Subcutaneous adipose tissue (tissue), 4 donors: ENCODE data around the gene SEH1L. TPM values are rescaled to one million over a fixed set of nuclear protein-coding genes. Genes with fewer than 3 reads are reported as not detected.

Experiments
- total RNA-seq, 4 donors: library from RNA; depleted of rRNA; stranded (reverse); fragments of >200 nt; gene quantifications; one replicate each; pipeline ENCODE4 v1.1.0, GENCODE V29; 2016
- TF ChIP-seq, protein P1 (sequence below): fragments of 450-650 bp; IDR thresholded peaks from one replicate; pipeline ENCODE4 v1.5.1; 2016; ENCODE audit warnings: low read depth, mild to moderate bottlenecking, control low read depth, antibody characterized with exemption, moderate library complexity

The SEH1L gene
- total RNA-seq, 4 donors from 2014 or later: 20.3 to 42.7 (median 27.8) TPM

DNA sequence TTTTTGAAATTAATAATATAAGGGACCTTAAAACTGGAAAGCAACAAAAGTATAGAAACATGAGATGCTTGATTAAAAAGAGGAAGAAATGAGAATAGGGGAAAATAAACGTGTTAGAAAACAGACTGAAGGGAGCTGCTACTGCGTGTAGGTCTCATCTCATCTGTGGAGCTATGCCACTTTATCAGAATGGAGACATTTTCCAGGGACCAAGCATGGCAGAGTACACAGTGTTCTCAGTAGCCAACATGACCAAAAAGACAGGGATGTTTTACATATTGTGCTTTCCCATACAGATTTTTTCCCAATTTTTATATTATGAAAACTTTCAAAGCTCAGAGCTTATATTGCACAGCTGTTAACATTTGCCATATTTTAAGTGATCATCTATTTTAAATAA, 66.4 kb downstream of the SEH1L start:
- TF ChIP-seq, protein P1, sequence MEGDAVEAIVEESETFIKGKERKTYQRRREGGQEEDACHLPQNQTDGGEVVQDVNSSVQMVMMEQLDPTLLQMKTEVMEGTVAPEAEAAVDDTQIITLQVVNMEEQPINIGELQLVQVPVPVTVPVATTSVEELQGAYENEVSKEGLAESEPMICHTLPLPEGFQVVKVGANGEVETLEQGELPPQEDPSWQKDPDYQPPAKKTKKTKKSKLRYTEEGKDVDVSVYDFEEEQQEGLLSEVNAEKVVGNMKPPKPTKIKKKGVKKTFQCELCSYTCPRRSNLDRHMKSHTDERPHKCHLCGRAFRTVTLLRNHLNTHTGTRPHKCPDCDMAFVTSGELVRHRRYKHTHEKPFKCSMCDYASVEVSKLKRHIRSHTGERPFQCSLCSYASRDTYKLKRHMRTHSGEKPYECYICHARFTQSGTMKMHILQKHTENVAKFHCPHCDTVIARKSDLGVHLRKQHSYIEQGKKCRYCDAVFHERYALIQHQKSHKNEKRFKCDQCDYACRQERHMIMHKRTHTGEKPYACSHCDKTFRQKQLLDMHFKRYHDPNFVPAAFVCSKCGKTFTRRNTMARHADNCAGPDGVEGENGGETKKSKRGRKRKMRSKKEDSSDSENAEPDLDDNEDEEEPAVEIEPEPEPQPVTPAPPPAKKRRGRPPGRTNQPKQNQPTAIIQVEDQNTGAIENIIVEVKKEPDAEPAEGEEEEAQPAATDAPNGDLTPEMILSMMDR: no peak

DNA sequence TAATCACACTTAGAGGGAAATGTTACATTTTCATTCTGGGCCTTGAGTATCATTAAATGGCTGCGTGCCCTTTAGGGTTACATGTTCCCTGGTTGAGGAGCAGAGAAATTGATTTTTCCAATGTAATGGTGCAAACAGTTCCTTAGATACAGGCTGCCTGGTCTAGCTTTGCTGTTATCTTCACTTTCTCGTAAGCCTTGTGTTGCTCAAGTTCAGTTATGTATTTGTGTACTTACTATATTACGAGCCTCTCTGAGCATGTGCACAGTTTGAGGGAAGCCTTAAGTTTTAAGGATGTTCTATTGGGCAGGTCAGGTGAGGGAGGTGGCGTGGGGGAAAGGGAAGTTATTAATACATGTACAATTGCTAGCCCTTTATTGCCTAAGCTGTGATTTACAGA, 67.0 kb downstream of the SEH1L start:
- TF ChIP-seq, protein P1: no peak

DNA sequence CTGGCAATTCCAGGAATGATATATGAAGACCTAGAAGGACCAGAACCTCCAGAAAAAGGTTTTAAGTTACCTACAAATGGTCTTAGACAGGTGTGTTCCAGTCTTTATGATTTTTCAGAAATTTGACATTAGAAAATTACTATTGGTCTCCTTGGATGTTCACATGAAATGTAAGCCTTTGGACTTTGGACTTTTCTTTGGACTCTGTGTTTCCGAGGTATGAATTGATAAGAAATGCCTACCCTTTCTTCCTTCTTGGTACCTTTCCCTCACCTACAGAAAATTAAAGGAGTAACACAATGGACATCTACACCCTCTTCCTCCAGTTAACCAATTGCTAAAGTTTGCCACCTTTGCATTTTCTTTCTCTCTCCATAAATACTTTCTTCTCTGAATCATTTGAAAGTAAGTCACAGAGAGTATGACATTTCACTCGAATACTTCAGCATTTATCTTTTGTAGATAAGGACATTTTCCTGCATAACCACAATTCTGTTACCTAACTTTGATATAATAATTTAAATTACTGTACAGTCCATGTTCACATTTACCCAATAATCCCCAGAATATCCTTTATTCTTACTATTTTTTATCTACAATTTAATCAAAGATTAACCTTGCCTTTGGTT, 69.5 kb downstream of the SEH1L start:
- TF ChIP-seq, protein P1: no peak

DNA sequence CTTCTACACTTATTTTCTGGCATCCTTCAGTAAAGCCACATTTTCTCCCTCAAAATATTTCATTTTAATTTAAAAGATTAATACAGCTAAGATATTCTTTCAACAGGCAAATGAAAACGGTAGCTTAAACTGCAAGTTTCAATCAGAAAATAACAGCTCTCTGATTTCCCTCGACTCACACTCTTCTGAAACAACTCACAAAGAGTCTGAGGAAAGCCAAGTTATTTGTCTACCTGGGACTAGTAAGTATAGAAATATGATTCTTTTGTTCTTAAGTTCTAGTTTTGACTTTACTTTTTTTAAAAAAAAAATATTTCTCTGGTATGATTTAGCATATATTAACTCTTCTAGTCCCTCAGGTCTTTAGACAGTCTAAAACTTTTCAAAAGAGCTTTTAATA, 70.6 kb downstream of the SEH1L start:
- TF ChIP-seq, protein P1: no peak

DNA sequence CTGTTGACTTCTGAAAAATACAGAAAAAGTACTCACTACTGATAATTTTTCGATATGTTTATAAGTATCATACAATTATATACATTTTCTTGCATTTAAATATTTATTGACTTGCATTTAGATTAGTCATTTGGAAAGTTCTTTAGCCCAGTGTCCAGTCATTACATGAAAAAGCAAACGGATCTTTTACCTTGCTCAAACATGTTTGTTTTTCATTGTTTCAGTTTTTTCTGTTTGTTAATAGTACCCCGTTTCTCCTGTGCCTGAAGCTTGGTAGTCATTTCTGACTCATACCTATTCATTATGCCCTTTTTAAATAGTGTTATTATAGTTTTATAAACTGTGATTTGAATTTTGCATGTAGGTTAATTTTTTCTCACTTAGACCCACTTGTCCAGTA, 71.5 kb downstream of the SEH1L start:
- TF ChIP-seq, protein P1: no peak

DNA sequence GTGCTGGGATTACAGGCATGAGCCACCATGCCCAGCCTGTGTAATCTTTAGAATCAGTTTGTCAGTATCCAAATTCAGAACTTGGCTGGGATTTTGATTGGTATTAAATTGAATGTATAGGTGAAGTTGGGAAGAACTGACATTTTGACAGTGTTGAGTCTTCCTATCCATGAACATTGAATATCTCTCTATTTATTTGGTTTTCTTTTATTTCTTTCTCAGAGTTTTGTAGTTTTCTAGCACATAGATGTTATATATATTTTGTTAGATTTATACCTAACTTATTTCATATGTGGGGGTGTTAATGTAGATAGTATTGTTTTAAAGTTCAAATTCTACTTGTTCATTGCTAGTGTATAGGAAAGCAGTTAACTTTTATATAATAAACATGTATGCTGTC, 74.8 kb downstream of the SEH1L start:
- TF ChIP-seq, protein P1: no peak

DNA sequence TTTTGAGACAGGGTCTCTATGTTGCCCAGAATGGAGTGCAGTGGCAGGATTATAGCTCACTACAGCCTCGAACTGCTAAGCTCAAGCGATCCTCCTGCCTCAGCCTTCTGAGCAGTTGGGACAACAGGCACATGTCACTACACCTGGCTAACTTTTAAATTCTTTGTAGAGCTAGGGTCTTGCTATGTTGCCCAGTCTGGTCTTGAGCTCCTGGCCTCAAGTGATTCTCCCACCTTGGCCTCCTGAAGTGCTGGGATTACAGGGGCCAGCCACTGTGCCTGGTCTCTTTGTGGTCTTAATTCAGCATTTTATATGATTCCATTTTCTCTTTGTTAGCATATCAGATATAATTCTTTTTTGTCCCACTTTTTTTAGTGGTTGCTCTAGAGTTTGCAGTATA, 77.4 kb downstream of the SEH1L start:
- TF ChIP-seq, protein P1: no peak
